IMR-90 (cell line): Measurements from ENCODE around the gene SH2D6. TPM values are rescaled to one million over a fixed set of nuclear protein-coding genes. Genes with fewer than 3 reads are reported as not detected.

Experiments
- ATAC-seq: fragments of 200-7000 bp; cut with Tn5 transposase; 2 replicates; pipeline ENCODE4 v1.9.1; 2020; ENCODE audit warnings: low read depth, mild to moderate bottlenecking, moderate library complexity
- BruUV-seq: library from RNA; stranded (reverse); fragments of 400-500 nt; replicated peaks from 2 replicates; lab custom pipeline; 2021; lab: Mats Ljungman, UMichigan
- CTCF ChIA-PET: fragments of 300-600 bp; formaldehyde crosslinking; extraction: SDS; loops from one replicate; lab custom pipeline; 2021; ENCODE audit warnings: antibody characterized with exemption; lab: Yijun Ruan, JAX
- POLR2A ChIA-PET: fragments of 300-600 bp; sonication (Branson Sonifier 250); formaldehyde crosslinking; loops from one replicate; lab custom pipeline; 2022; ENCODE audit warnings: antibody characterized with exemption; ENCODE audit not compliant: unreplicated experiment; lab: Charles Lee
- DNase-seq: peaks from one replicate; pipeline ENCODE4 v3.0.0; 2013
- H2AFZ ChIP-seq: replicated peaks from 2 replicates; pipeline ENCODE3; 2013; ENCODE audit warnings: low read length, mild to moderate bottlenecking; ENCODE audit not compliant: poor library complexity
- H2AK5ac ChIP-seq: 2 replicates; pipeline ENCODE4 v1.6.1; 2013; ENCODE audit warnings: low read depth, low read length, inconsistent platforms
- H2AK9ac ChIP-seq: replicated peaks from 2 replicates; pipeline ENCODE3; 2013; ENCODE audit warnings: mild to moderate bottlenecking, low read depth, low read length, moderate library complexity; ENCODE audit not compliant: poor library complexity
- H2BK120ac ChIP-seq: 2 replicates; pipeline ENCODE4 v1.6.1; 2013; ENCODE audit warnings: low read depth, low read length, inconsistent platforms
- H2BK15ac ChIP-seq: 3 replicates; pipeline ENCODE4 v1.6.1; 2013; ENCODE audit warnings: low read depth, low read length, inconsistent platforms
- H2BK20ac ChIP-seq: 2 replicates; pipeline ENCODE4 v1.6.1; 2013; ENCODE audit warnings: low read depth, mild to moderate bottlenecking, inconsistent platforms, low read length, moderate library complexity
- H2BK5ac ChIP-seq: 2 replicates; pipeline ENCODE4 v1.6.1; 2013; ENCODE audit warnings: mild to moderate bottlenecking, low read depth, low read length, inconsistent platforms; ENCODE audit not compliant: poor library complexity, severe bottlenecking
- H3K14ac ChIP-seq: replicated peaks from 2 replicates; pipeline ENCODE4 v1.6.1; 2013; ENCODE audit warnings: low read depth, low read length, inconsistent platforms
- H3K18ac ChIP-seq: 2 replicates; pipeline ENCODE4 v1.6.1; 2013; ENCODE audit warnings: low read depth, low read length, control low read depth
- H3K23ac ChIP-seq: 2 replicates; pipeline ENCODE4 v1.6.1; 2013; ENCODE audit warnings: low read depth, low read length, inconsistent platforms
- H3K27ac ChIP-seq: 2 replicates; pipeline ENCODE4 v1.5.1; 2013; ENCODE audit warnings: mild to moderate bottlenecking, control low read depth, low read length; ENCODE audit not compliant: insufficient read depth
- H3K27me3 ChIP-seq: 2 replicates; pipeline ENCODE4 v1.6.1; 2013; ENCODE audit warnings: low read length; ENCODE audit not compliant: control insufficient read depth, insufficient read depth
- H3K36me3 ChIP-seq: 2 replicates; pipeline ENCODE4 v1.6.1; 2013; ENCODE audit warnings: low read length, mixed read lengths; ENCODE audit not compliant: control insufficient read depth, insufficient read depth
- H3K4ac ChIP-seq: 2 replicates; pipeline ENCODE4 v1.6.1; 2013; ENCODE audit warnings: low read depth, low read length, inconsistent platforms
- H3K4me1 ChIP-seq: 2 replicates; pipeline ENCODE4 v1.6.1; 2013; ENCODE audit warnings: low read length, mixed read lengths; ENCODE audit not compliant: control insufficient read depth, insufficient read depth
- H3K4me2 ChIP-seq: 2 replicates; pipeline ENCODE4 v1.6.1; 2013; ENCODE audit warnings: low read depth, mild to moderate bottlenecking, control low read depth, low read length, moderate library complexity
- H3K4me3 ChIP-seq: 2 replicates; pipeline ENCODE4 v1.5.1; 2013; ENCODE audit warnings: low read depth, mild to moderate bottlenecking, control low read depth, low read length, moderate library complexity; ENCODE audit not compliant: insufficient read depth
- H3K56ac ChIP-seq: 2 replicates; pipeline ENCODE4 v1.6.1; 2013; ENCODE audit warnings: low read length, inconsistent platforms; ENCODE audit not compliant: insufficient read depth; ENCODE audit errors: extremely low read depth
- H3K79me1 ChIP-seq, 2 experiments: 2 replicates each; pipeline ENCODE4 v1.6.1; 2013; ENCODE audit warnings: low read length in 2 of 2, inconsistent platforms in 1 of 2, low read depth in 1 of 2
- H3K9ac ChIP-seq: 2 replicates; pipeline ENCODE4 v1.6.1; 2013; ENCODE audit warnings: low read depth, low read length, control low read depth
- H3K9me1 ChIP-seq: 2 replicates; pipeline ENCODE4 v1.6.1; 2013; ENCODE audit warnings: low read length, inconsistent platforms; ENCODE audit not compliant: insufficient read depth
- H3K9me3 ChIP-seq: 2 replicates; pipeline ENCODE4 v1.6.1; 2013; ENCODE audit warnings: low read length; ENCODE audit not compliant: control insufficient read depth, insufficient read depth
- H4K20me1 ChIP-seq: 2 replicates; pipeline ENCODE4 v1.6.1; 2013; ENCODE audit warnings: low read length, inconsistent platforms; ENCODE audit not compliant: insufficient read depth
- H4K5ac ChIP-seq: 2 replicates; pipeline ENCODE4 v1.6.1; 2013; ENCODE audit warnings: mild to moderate bottlenecking, low read depth, low read length, control low read depth
- H4K8ac ChIP-seq, 2 experiments: 2 replicates each; pipeline ENCODE4 v1.6.1; 2013; ENCODE audit warnings: low read depth in 2 of 2, low read length in 2 of 2, control low read depth in 1 of 2, inconsistent platforms in 1 of 2
- H4K91ac ChIP-seq: 2 replicates; pipeline ENCODE4 v1.6.1; 2013; ENCODE audit warnings: low read depth, low read length, inconsistent platforms; ENCODE audit not compliant: insufficient read depth
- CEBPB ChIP-seq: IDR thresholded peaks from 2 replicates; pipeline ENCODE4 v1.6.1; 2012; ENCODE audit warnings: low read depth, low read length, improper control_type of control experiment
- CHD1 ChIP-seq: IDR thresholded peaks from 2 replicates; pipeline ENCODE4 v1.6.1; 2012; ENCODE audit warnings: low read depth, low read length, improper control_type of control experiment
- ELK1 ChIP-seq: fragments of 150-350 bp; IDR thresholded peaks from 2 replicates; pipeline ENCODE4 v1.6.1; 2016; ENCODE audit warnings: low read depth, mild to moderate bottlenecking, low read length, moderate library complexity, borderline replicate concordance
- FOS ChIP-seq: fragments of 150-350 bp; IDR thresholded peaks from 2 replicates; pipeline ENCODE4 v1.6.1; 2016; ENCODE audit warnings: low read depth, low read length
- MAZ ChIP-seq: IDR thresholded peaks from 2 replicates; pipeline ENCODE4 v1.6.1; 2012; ENCODE audit warnings: low read depth, mild to moderate bottlenecking, low read length, improper control_type of control experiment, moderate library complexity, borderline replicate concordance
- NFE2L2 ChIP-seq: fragments of 150-350 bp; IDR thresholded peaks from 2 replicates; pipeline ENCODE4 v1.6.1; 2016; ENCODE audit warnings: low read depth, mild to moderate bottlenecking, low read length
- POLR2A ChIP-seq: IDR thresholded peaks from 2 replicates; pipeline ENCODE4 v1.6.1; 2012; ENCODE audit warnings: mild to moderate bottlenecking, low read depth, low read length
- RCOR1 ChIP-seq: IDR thresholded peaks from 2 replicates; pipeline ENCODE4 v1.6.1; 2012; ENCODE audit warnings: mild to moderate bottlenecking, low read length, improper control_type of control experiment; ENCODE audit not compliant: insufficient replicate concordance
- WGBS, 2 experiments: methylation state at CpG; one replicate each; pipeline versions ENCODE4 v1.1.5 to v1.1.7; 2013; ENCODE audit warnings: missing lambda C conversion rate in 2 of 2; ENCODE audit not compliant: insufficient read length in 1 of 2; ENCODE audit errors: extremely low coverage in 2 of 2; 5-methylcytosine and 5-hydroxymethylcytosine counted together
- dilution Hi-C: fragments of 300-500 bp; cut with HindIII; formaldehyde crosslinking; loops from one replicate; pipeline ENCODE4 v1.14.3; 2018; ENCODE audit warnings: low sequenced_read_pairs; ENCODE audit not compliant: unreplicated experiment
- in situ Hi-C: fragments of 300-500 bp; cut with MboI; formaldehyde crosslinking; loops from 3 replicates; pipeline ENCODE4 v1.14.3; 2019; ENCODE audit warnings: low sequenced_read_pairs, inconsistent platforms, mixed read lengths
- intact Hi-C: fragments of 100-400 bp; cut with micrococcal nuclease; formaldehyde crosslinking; loops from 2 replicates; pipeline ENCODE4 v1.10.0; 2022
- polyA plus RNA-seq, 3 experiments: library from polyadenylated mRNA; depleted of rRNA; stranded (reverse); fragments of >200 nt; gene quantifications; 2 replicates each; pipeline ENCODE4 v1.2.3, GENCODE V29; 2012; ENCODE audit warnings: low replicate concordance in 1 of 3
- total RNA-seq: library from RNA; depleted of rRNA; stranded (reverse); fragments of >200 nt; gene quantifications from 2 replicates; pipeline ENCODE4 v1.2.3, GENCODE V29; 2012

The SH2D6 gene
- total and polyA plus RNA-seq, 2 of the 4 experiments (the other 2 are of a cell fraction), result 0.32 to 0.36 TPM

- TF ChIP-seq CHD1 (no peak), NFE2L2 (no peak)
These were observed 12.4 kb downstream of the SH2D6 start (continued) for GRCh38 chr2:85430752-85431569.

- Histone ChIP-seq H2AFZ (peak overlapping the region; percentile 34), H3K14ac (no peak overlapping the region), H3K18ac (no peak overlapping the region), H2BK15ac (no peak overlapping the region), H2AK5ac (peak overlapping the region; percentile 35; the same call in 1 of the 2 replicates), H3K4me2 (no peak overlapping the region), H4K20me1 (no peaks in the 10 kb centered on the region), H3K23ac (no peak overlapping the region), H3K4ac (0 out of 2 replicates have a peak overlapping the region, but pooled peaks have one; percentile 4), H2BK120ac (no peak overlapping the region), H3K27ac (no peak overlapping the region), H3K79me1 (no peaks in the 10 kb centered on the region), H3K9ac (no peak overlapping the region), H4K91ac (no peak overlapping the region), H3K4me3 (no peak overlapping the region), H3K56ac (no peak overlapping the region), H3K36me3 (no peaks in the 10 kb centered on the region), H4K5ac (no peak overlapping the region), H3K9me1 (peaks cover 6% of the 10 kb centered on the region; the same call in 1 of the 2 replicates), H2AK9ac (peak overlapping the region; percentile 67), H2BK5ac (no peak overlapping the region), H3K9me3 (no peaks in the 10 kb centered on the region), H4K8ac (no peak overlapping the region), H3K4me1 (peaks cover 17% of the 10 kb centered on the region), H3K27me3 (no peaks in the 10 kb centered on the region), H2BK20ac (peak overlapping the region; percentile 15; the same call in 1 of the 2 replicates)
- DNase-seq (no peak), ATAC-seq (no peak)
- intact Hi-C loops (loop anchor here (2.0 kb wide), 1 partner anchor 107 kb away; the partner anchor contains the start of gene MAT2A), dilution Hi-C loops (no loop called here), in situ Hi-C loops (no loop called here)
- CTCF ChIA-PET, result no interaction called here
- TF ChIP-seq ELK1 (no peak), POLR2A (no peak), FOS (no peak), CEBPB (no peak), MAZ (no peak), RCOR1 (no peak)
- POLR2A ChIA-PET, result no interaction called here
- no TSS peak for BruUV-seq
- 86% methylated on average over 1 of the region's 10 CpGs; no CpG with 5 or more reads in 1 of the 2 experiments for WGBS, 2 experiments
These were observed 13.2 kb downstream of the SH2D6 start for GRCh38 chr2:85431570-85432205.
